HG02852 (cell line): ENCODE measurements around the gene GIGYF2.
"Not testable (repeated sequence)": the region's sequence is repeated elsewhere in the genome, so short reads cannot be mapped to it uniquely, and the experiment has no call there.

Experiments
- ATAC-seq: cut with Tn5 transposase; IDR thresholded peaks from one replicate; pipeline ENCODE4 v1.9.1; 2021; ENCODE audit warnings: mild to moderate bottlenecking, moderate library complexity; ENCODE audit not compliant: unreplicated experiment

The GIGYF2 gene

GRCh38 chr2:232809349-232810124, 112.4 kb downstream of the GIGYF2 start:
- no peak for ATAC-seq

GRCh38 chr2:232810444-232810843, 113.3 kb downstream of the GIGYF2 start:
- ATAC-seq, result no peak

GRCh38 chr2:232815569-232815968, 118.4 kb downstream of the GIGYF2 start:
- no peak for ATAC-seq

GRCh38 chr2:232816657-232817056, 119.5 kb downstream of the GIGYF2 start:
- no peak for ATAC-seq

- no peak for ATAC-seq
These were observed 120.6 kb downstream of the GIGYF2 start for GRCh38 chr2:232817756-232818155.

GRCh38 chr2:232829988-232830387, 132.9 kb downstream of the GIGYF2 start:
- ATAC-seq, result no peak

- no peak for ATAC-seq
These were observed 134.4 kb downstream of the GIGYF2 start for GRCh38 chr2:232831496-232831895.

GRCh38 chr2:232833830-232834229, 136.7 kb downstream of the GIGYF2 start:
- no peak for ATAC-seq

- ATAC-seq, result no peak
These were observed 138.6 kb downstream of the GIGYF2 start for GRCh38 chr2:232835687-232836208.

GRCh38 chr2:232836934-232837333, 139.8 kb downstream of the GIGYF2 start:
- no peak for ATAC-seq

- ATAC-seq, result no peak
These were observed 141.3 kb downstream of the GIGYF2 start for GRCh38 chr2:232838406-232838874.

GRCh38 chr2:232839411-232840079, 142.4 kb downstream of the GIGYF2 start:
- no peak for ATAC-seq

- ATAC-seq, result no peak
These were observed 145.6 kb downstream of the GIGYF2 start for GRCh38 chr2:232842689-232843088.

GRCh38 chr2:232843834-232844233, 146.7 kb downstream of the GIGYF2 start:
- ATAC-seq, result no peak

GRCh38 chr2:232846055-232846454, 148.9 kb downstream of the GIGYF2 start:
- ATAC-seq, result no peak

GRCh38 chr2:232850039-232850438, 152.9 kb downstream of the GIGYF2 start:
- ATAC-seq, result no peak

GRCh38 chr2:232852081-232852480, 154.9 kb downstream of the GIGYF2 start:
- ATAC-seq, result not testable (repeated sequence)

- ATAC-seq, result no peak
These were observed 155.5 kb downstream of the GIGYF2 start for GRCh38 chr2:232852676-232853075.

GRCh38 chr2:232854082-232854481, 157.0 kb downstream of the GIGYF2 start:
- ATAC-seq, result no peak

GRCh38 chr2:232857158-232857563, 160.0 kb downstream of the GIGYF2 start:
- ATAC-seq, result no peak

- ATAC-seq, result no peak
These were observed 162.3 kb downstream of the GIGYF2 start for GRCh38 chr2:232859385-232859916.
